Uterus (tissue), 4 donors: ENCODE data around the gene TNKS1BP1. TPM values are rescaled to one million over a fixed set of nuclear protein-coding genes. Genes with fewer than 3 reads are reported as not detected.
A peak's percentile ranks its signal among the peaks of the same experiment; 100 is the strongest.

ENCODE experiments used
- DNase-seq, 2 donors: peaks; one replicate each; pipeline ENCODE4 v3.0.0-alpha.2; 2019 to 2020
- H3K27ac ChIP-seq, 2 donors: fragments of 200-600 bp; sonication (generic); 1 replicate in 1 of 2; 2 replicates in 1 of 2; pipeline ENCODE4 v1.5.1; 2016 to 2018
- H3K27me3 ChIP-seq, 2 donors: fragments of 200-600 bp; sonication (generic); one replicate each; pipeline ENCODE4 v1.5.1; 2018 to 2019; ENCODE audit warnings: control low read depth in 1 of 2
- H3K36me3 ChIP-seq, 2 donors: fragments of 200-600 bp; sonication (generic); one replicate each; pipeline ENCODE4 v1.5.1; 2019; ENCODE audit warnings: control low read depth in 1 of 2
- H3K4me1 ChIP-seq, 2 donors: fragments of 200-600 bp; sonication (generic); one replicate each; pipeline ENCODE4 v1.5.1; 2018 to 2019; ENCODE audit warnings: control low read depth in 1 of 2
- H3K4me3 ChIP-seq, 2 donors: fragments of 200-600 bp; sonication (generic); 1 replicate in 1 of 2; 2 replicates in 1 of 2; pipeline ENCODE4 v1.5.1; 2018 to 2019; ENCODE audit warnings: mild to moderate bottlenecking in 1 of 2
- H3K9me3 ChIP-seq, 2 donors: fragments of 200-600 bp; sonication (generic); one replicate each; pipeline ENCODE4 v1.5.1; 2019; ENCODE audit warnings: control low read depth in 1 of 2
- POLR2A ChIP-seq, 2 donors: fragments of 450-650 bp; IDR thresholded peaks; one replicate each; pipeline ENCODE4 v1.6.1; 2016; ENCODE audit warnings: antibody characterized with exemption in 2 of 2, mild to moderate bottlenecking in 1 of 2, moderate library complexity in 1 of 2
- intact Hi-C: fragments of 100-400 bp; cut with DNase I; formaldehyde crosslinking; loops from one replicate; pipeline ENCODE4 v1.15.1; 2023; ENCODE audit warnings: low total_unique reads
- total RNA-seq, 4 donors: library from RNA; depleted of rRNA in 3 of 4; stranded (reverse); fragments of >200 nt in 3 of 4; gene quantifications; one replicate each; pipeline versions ENCODE4 v1.1.0 to v1.2.4, GENCODE V29; 2014 to 2023
- TF ChIP-seq, protein P1 (sequence below), 4 experiments: fragments of 200-600 bp in 2 of 4; fragments of 450-650 bp in 2 of 4; sonication (generic) in 2 of 4; IDR thresholded peaks; one replicate each; pipeline ENCODE4 v1.5.1; 2016 to 2019; ENCODE audit warnings: antibody characterized with exemption in 4 of 4, mild to moderate bottlenecking in 2 of 4, moderate library complexity in 1 of 4
- donor health status: DM: yes; HTN: yes; CAD: no.

The TNKS1BP1 gene
- total RNA-seq, 4 donors from 2014 or later = 22.5 to 269 (median 70.8) TPM

DNA sequence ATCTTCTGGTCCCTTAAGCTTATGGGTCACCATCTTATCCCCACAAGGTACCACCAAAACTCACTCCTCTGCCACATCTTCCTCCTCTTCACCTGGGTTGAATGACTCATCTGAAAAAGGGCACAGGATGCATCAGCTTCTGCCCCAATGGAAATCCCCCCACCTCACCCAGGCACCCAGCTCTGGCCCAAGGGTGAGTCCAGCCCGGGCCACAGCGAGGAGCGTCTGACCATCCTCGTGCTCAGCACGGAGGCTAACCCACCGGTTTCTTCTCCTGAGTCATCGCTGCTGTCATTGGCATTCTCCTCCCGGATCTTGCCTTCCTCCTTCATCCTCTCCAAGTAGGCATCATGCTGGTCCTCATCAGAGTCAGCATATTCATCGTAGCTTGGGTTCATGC lies 5.3 kb upstream of the TNKS1BP1 start:
- DNase-seq = no peak
- Histone ChIP-seq H3K4me1 (peaks cover 0 to 11% of the 10 kb centered on the region in 2 donors), H3K4me3 (no peak overlapping the region), H3K36me3 (no peaks in the 10 kb centered on the region), H3K27me3 (no peaks in the 10 kb centered on the region), H3K9me3 (no peaks in the 10 kb centered on the region), H3K27ac (no peak overlapping the region)
- intact Hi-C loops = no loop called here
- TF ChIP-seq POLR2A (IDR thresholded peaks at IDR 0.05) = no peak
- TF ChIP-seq, protein P1, sequence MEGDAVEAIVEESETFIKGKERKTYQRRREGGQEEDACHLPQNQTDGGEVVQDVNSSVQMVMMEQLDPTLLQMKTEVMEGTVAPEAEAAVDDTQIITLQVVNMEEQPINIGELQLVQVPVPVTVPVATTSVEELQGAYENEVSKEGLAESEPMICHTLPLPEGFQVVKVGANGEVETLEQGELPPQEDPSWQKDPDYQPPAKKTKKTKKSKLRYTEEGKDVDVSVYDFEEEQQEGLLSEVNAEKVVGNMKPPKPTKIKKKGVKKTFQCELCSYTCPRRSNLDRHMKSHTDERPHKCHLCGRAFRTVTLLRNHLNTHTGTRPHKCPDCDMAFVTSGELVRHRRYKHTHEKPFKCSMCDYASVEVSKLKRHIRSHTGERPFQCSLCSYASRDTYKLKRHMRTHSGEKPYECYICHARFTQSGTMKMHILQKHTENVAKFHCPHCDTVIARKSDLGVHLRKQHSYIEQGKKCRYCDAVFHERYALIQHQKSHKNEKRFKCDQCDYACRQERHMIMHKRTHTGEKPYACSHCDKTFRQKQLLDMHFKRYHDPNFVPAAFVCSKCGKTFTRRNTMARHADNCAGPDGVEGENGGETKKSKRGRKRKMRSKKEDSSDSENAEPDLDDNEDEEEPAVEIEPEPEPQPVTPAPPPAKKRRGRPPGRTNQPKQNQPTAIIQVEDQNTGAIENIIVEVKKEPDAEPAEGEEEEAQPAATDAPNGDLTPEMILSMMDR (IDR thresholded peaks at IDR 0.05) = no peak

DNA sequence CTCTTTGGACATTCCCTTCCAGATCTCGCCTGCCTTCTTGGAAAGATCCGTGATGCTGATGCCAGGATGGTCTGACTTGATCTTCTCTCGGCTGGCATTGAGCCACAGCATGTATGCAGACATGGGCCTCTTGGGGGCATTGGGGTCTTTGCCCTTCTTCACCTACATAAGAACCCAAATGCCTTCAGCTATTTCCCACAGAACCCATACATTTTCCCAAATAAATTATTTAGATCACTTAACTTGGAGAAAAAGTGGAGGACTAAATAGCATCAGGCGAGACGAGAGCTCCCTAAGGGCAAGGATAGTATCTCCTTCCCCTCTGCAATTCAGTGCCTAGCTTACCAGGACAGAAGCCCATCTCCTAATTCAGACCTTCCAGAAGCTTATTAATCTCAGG lies 3.0 kb upstream of the TNKS1BP1 start:
- Histone ChIP-seq H3K36me3 (no peaks in the 10 kb centered on the region), H3K27ac (peak overlapping the region in 1 of 2 donors; percentile 12), H3K27me3 (no peaks in the 10 kb centered on the region), H3K4me3 (no peak overlapping the region), H3K9me3 (no peaks in the 10 kb centered on the region), H3K4me1 (peaks cover 0 to 11% of the 10 kb centered on the region in 2 donors)
- intact Hi-C loops = no loop called here
- no peak for DNase-seq
- TF ChIP-seq, protein P1 (IDR thresholded peaks at IDR 0.05) = no peak
- TF ChIP-seq POLR2A (IDR thresholded peaks at IDR 0.05) = no peak

DNA sequence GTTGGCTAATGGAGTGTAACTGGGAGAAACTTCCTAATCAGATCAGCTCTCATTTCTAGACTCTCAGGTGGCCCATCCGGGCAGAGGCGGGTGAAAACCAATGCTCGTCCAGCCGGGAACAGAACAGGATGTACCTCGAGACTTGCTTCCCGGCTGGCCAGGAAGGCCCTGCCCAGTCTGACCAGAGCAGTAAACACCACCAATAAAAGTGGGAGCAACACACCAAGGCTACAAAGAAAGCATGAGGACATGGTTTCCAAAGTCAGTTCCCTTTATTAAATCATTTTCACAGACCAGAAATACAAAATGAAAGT lies 940 bp upstream of the TNKS1BP1 start:
- H3K4me3 ChIP-seq = peak overlapping the region; percentile 65 to 97
- no peaks in the 10 kb centered on the region for H3K9me3 ChIP-seq
- H3K36me3 ChIP-seq = no peaks in the 10 kb centered on the region
- TF ChIP-seq POLR2A (IDR thresholded peaks at IDR 0.05) = no peak
- TF ChIP-seq, protein P1 (IDR thresholded peaks at IDR 0.05) = no peak
- peaks cover 0 to 11% of the 10 kb centered on the region in 2 donors for H3K4me1 ChIP-seq
- H3K27ac ChIP-seq = peak overlapping the region; percentile 95 to 98
- peak in 1 of 2 donors; percentile 71 for DNase-seq
- intact Hi-C loops = no loop called here
- no peaks in the 10 kb centered on the region for H3K27me3 ChIP-seq

DNA sequence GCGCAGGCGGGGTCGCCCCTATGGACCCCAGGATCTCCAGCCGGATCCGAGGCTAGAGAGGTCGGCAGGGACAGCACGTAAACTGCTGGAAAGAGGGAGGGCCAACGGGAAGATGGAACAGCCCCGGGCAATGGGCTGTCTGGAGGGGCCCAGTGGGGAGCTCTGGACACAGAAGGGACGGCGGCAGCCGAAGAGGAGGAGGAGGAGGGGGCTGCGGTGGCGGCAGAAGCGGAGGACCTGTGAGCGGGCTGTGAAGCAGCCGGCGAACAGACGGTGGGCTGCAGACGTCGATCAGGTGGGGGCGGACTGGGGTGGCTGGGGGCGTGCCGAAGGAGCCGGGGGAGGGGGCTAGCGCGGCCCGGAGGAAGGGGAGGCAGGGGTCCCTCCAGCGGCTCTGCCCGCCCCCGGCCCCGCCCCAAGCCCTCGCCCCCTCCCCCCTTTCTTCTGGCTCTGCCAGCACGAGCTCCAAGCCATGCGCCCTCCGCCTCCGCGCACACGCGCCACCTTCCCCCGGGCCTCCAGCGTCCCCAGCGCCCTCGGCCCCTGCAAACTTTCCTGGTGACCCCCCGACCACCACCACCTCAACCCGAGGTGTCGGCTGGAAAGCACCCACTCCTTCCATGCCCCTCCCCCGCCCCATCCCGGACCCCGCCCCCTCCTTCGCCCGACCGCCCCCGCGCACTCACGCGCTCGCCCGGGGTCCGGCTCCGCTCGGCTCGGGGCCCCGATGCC lies 432 bp downstream of the TNKS1BP1 start:
- intact Hi-C loops = no loop called here
- peak; percentile 56 to 60 for DNase-seq
- TF ChIP-seq, protein P1 (IDR thresholded peaks at IDR 0.05) = no peak
- no peak for TF ChIP-seq POLR2A (IDR thresholded peaks at IDR 0.05)
- H3K27me3 ChIP-seq = no peaks in the 10 kb centered on the region
- H3K9me3 ChIP-seq = no peaks in the 10 kb centered on the region
- H3K27ac ChIP-seq = peak overlapping the region; percentile 95 to 98
- H3K36me3 ChIP-seq = no peaks in the 10 kb centered on the region
- peak overlapping the region; percentile 65 to 97 for H3K4me3 ChIP-seq
- H3K4me1 ChIP-seq = peaks cover 7 to 12% of the 10 kb centered on the region in 2 donors

DNA sequence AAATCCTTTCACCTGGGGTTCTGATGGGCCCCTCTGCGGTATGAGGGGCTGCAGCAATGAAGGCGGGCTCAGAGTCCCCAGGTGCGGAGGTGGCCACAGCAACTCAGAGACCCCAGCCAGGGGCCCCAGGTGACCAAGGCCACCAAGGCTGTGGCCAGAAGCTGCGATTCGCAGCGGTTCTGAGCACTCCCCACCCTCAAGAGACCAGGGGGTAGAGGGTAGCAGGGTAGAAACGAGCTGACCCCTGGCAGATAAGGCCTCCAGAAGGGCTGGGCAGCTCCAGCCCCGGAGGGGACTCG lies 948 bp downstream of the TNKS1BP1 start:
- TF ChIP-seq, protein P1 (IDR thresholded peaks at IDR 0.05) = no peak
- no peak for TF ChIP-seq POLR2A (IDR thresholded peaks at IDR 0.05)
- Histone ChIP-seq H3K4me1 (peaks cover 7 to 16% of the 10 kb centered on the region in 2 donors), H3K27me3 (no peaks in the 10 kb centered on the region), H3K27ac (peak overlapping the region; percentile 95 to 98), H3K4me3 (peak overlapping the region; percentile 65 to 97), H3K36me3 (no peaks in the 10 kb centered on the region), H3K9me3 (no peaks in the 10 kb centered on the region)
- intact Hi-C loops = no loop called here
- DNase-seq = no peak
